Mesodermal cell (in vitro differentiated cells): ENCODE data around the gene ARHGEF40.
A peak's percentile ranks its signal among the peaks of the same experiment; 100 is the strongest.

ENCODE experiments used
- H3K27ac ChIP-seq: 2 replicates; pipeline ENCODE4 v1.7.0; 2013; ENCODE audit warnings: mild to moderate bottlenecking, low read depth, low read length, moderate library complexity; ENCODE audit not compliant: severe bottlenecking
- H3K36me3 ChIP-seq: 2 replicates; pipeline ENCODE4 v1.7.1; 2013; ENCODE audit warnings: mild to moderate bottlenecking, low read length, moderate library complexity; ENCODE audit not compliant: control insufficient read depth, insufficient read depth
- H3K4me1 ChIP-seq: one replicate; pipeline ENCODE4 v1.7.1; 2013; ENCODE audit warnings: mild to moderate bottlenecking, low read length; ENCODE audit not compliant: insufficient read depth, control insufficient read depth, poor library complexity, severe bottlenecking
- H3K4me3 ChIP-seq: 2 replicates; pipeline ENCODE4 v1.7.0; 2013; ENCODE audit warnings: low read length, control low read depth, mild to moderate bottlenecking; ENCODE audit not compliant: insufficient read depth, poor library complexity, severe bottlenecking; ENCODE audit errors: extremely low read depth
- H3K9me3 ChIP-seq: 2 replicates; pipeline ENCODE4 v1.7.1; 2013; ENCODE audit warnings: mild to moderate bottlenecking, low read length, moderate library complexity; ENCODE audit not compliant: control insufficient read depth
- WGBS, 2 experiments: methylation state at CpG; one replicate each; pipeline ENCODE4 v1.1.5; 2013; ENCODE audit warnings: missing lambda C conversion rate in 2 of 2; ENCODE audit not compliant: insufficient coverage in 2 of 2; 5-methylcytosine and 5-hydroxymethylcytosine counted together

ARHGEF40 gene

GRCh38 chr14:21084998-21085853 is 15.1 kb downstream of the ARHGEF40 start:
- Histone ChIP-seq H3K9me3 (no peaks in the 10 kb centered on the region), H3K4me3 (no peak overlapping the region), H3K4me1 (peaks cover 5% of the 10 kb centered on the region), H3K36me3 (peaks cover 93% of the 10 kb centered on the region), H3K27ac (peak overlapping the region; percentile 29)
- WGBS, 2 experiments: 88 to 95% methylated on average over 14 to 15 of the region's 17 CpGs

GRCh38 chr14:21086908-21087293 is 16.8 kb downstream of the ARHGEF40 start:
- 87 to 96% methylated on average over 3 of the region's 4 CpGs for WGBS, 2 experiments
- peak overlapping the region; percentile 75 for H3K27ac ChIP-seq
- no peak overlapping the region for H3K4me3 ChIP-seq
- no peaks in the 10 kb centered on the region for H3K9me3 ChIP-seq
- peaks cover 93% of the 10 kb centered on the region for H3K36me3 ChIP-seq
- H3K4me1 ChIP-seq: peaks cover 5% of the 10 kb centered on the region

GRCh38 chr14:21087294-21088091 is 17.4 kb downstream of the ARHGEF40 start:
- H3K36me3 ChIP-seq: peaks cover 92% of the 10 kb centered on the region
- H3K9me3 ChIP-seq: no peaks in the 10 kb centered on the region
- WGBS, 2 experiments: 63 to 66% methylated on average over 16 to 18 of the region's 19 CpGs
- H3K27ac ChIP-seq: peak overlapping the region; percentile 75
- H3K4me1 ChIP-seq: peaks cover 5% of the 10 kb centered on the region
- H3K4me3 ChIP-seq: no peak overlapping the region

GRCh38 chr14:21088687-21089086 is 18.6 kb downstream of the ARHGEF40 start:
- peaks cover 92% of the 10 kb centered on the region for H3K36me3 ChIP-seq
- no peaks in the 10 kb centered on the region for H3K9me3 ChIP-seq
- H3K4me1 ChIP-seq: peaks cover 13% of the 10 kb centered on the region
- no peak overlapping the region for H3K27ac ChIP-seq
- WGBS, 2 experiments: 88 to 93% methylated on average over 3 to 4 of the region's 4 CpGs
- no peak overlapping the region for H3K4me3 ChIP-seq

GRCh38 chr14:21089271-21089670 is 19.2 kb downstream of the ARHGEF40 start:
- Histone ChIP-seq H3K4me3 (no peak overlapping the region), H3K9me3 (no peaks in the 10 kb centered on the region), H3K4me1 (peaks cover 18% of the 10 kb centered on the region), H3K27ac (no peak overlapping the region), H3K36me3 (peaks cover 89% of the 10 kb centered on the region)
- no CpG with 5 or more reads among the region's 1 CpG for WGBS, 2 experiments

GRCh38 chr14:21089877-21090193 is 19.7 kb downstream of the ARHGEF40 start:
- H3K36me3 ChIP-seq: peaks cover 83% of the 10 kb centered on the region
- WGBS, 2 experiments: 88 to 90% methylated on average over 4 to 5 of the region's 5 CpGs
- H3K27ac ChIP-seq: no peak overlapping the region
- peaks cover 22% of the 10 kb centered on the region for H3K4me1 ChIP-seq
- no peak overlapping the region for H3K4me3 ChIP-seq
- H3K9me3 ChIP-seq: no peaks in the 10 kb centered on the region

GRCh38 chr14:21090194-21090939 is 20.3 kb downstream of the ARHGEF40 start:
- no peaks in the 10 kb centered on the region for H3K9me3 ChIP-seq
- peaks cover 78% of the 10 kb centered on the region for H3K36me3 ChIP-seq
- H3K4me3 ChIP-seq: no peak overlapping the region
- H3K4me1 ChIP-seq: peaks cover 27% of the 10 kb centered on the region
- 87 to 94% methylated on average over 36 to 41 of the region's 45 CpGs for WGBS, 2 experiments
- no peak overlapping the region for H3K27ac ChIP-seq

- H3K4me1 ChIP-seq: peaks cover 29% of the 10 kb centered on the region
- 95 to 96% methylated on average over 36 to 42 of the region's 45 CpGs for WGBS, 2 experiments
- H3K36me3 ChIP-seq: peaks cover 70% of the 10 kb centered on the region
- H3K27ac ChIP-seq: no peak overlapping the region
- no peak overlapping the region for H3K4me3 ChIP-seq
- no peaks in the 10 kb centered on the region for H3K9me3 ChIP-seq
Measured at GRCh38 chr14:21090940-21091663, 21.0 kb downstream of the ARHGEF40 start.

GRCh38 chr14:21091821-21092272 is 21.7 kb downstream of the ARHGEF40 start:
- Histone ChIP-seq H3K4me3 (no peak overlapping the region), H3K36me3 (peaks cover 65% of the 10 kb centered on the region), H3K27ac (no peak overlapping the region), H3K4me1 (peaks cover 27% of the 10 kb centered on the region), H3K9me3 (no peaks in the 10 kb centered on the region)
- 95 to 98% methylated on average over 24 to 35 of the region's 42 CpGs for WGBS, 2 experiments
